HG02884 (cell line): ENCODE measurements around the gene SYTL3.
"Not testable (repeated sequence)": the region's sequence is repeated elsewhere in the genome, so short reads cannot be mapped to it uniquely, and the experiment has no call there.

Experiments
- ATAC-seq: cut with Tn5 transposase; IDR thresholded peaks from one replicate; pipeline ENCODE4 v1.9.1; 2021; ENCODE audit warnings: mild to moderate bottlenecking, moderate library complexity; ENCODE audit not compliant: unreplicated experiment

The SYTL3 gene

GRCh38 chr6:158661156-158661685, 11.4 kb downstream of the SYTL3 start:
- no peak for ATAC-seq

- no peak for ATAC-seq
Observed at GRCh38 chr6:158662607-158662953, 12.7 kb downstream of the SYTL3 start.

- no peak for ATAC-seq
Observed at GRCh38 chr6:158662954-158663624, 13.2 kb downstream of the SYTL3 start.

- ATAC-seq, result no peak
Observed at GRCh38 chr6:158663625-158664165, 13.8 kb downstream of the SYTL3 start.

GRCh38 chr6:158665332-158665731, 15.5 kb downstream of the SYTL3 start:
- no peak for ATAC-seq

- no peak for ATAC-seq
Observed at GRCh38 chr6:158666628-158667359, 16.9 kb downstream of the SYTL3 start.

GRCh38 chr6:158667360-158667981, 17.6 kb downstream of the SYTL3 start:
- no peak for ATAC-seq

GRCh38 chr6:158668707-158669103, 18.9 kb downstream of the SYTL3 start:
- ATAC-seq, result no peak

- no peak for ATAC-seq
Observed at GRCh38 chr6:158669145-158670035, 19.5 kb downstream of the SYTL3 start.

GRCh38 chr6:158672119-158672518, 22.3 kb downstream of the SYTL3 start:
- ATAC-seq, result not testable (repeated sequence)

GRCh38 chr6:158672726-158673125, 22.9 kb downstream of the SYTL3 start:
- no peak for ATAC-seq

- ATAC-seq, result no peak
Observed at GRCh38 chr6:158674342-158675131, 24.7 kb downstream of the SYTL3 start.

- not testable (repeated sequence) for ATAC-seq
Observed at GRCh38 chr6:158677094-158677493, 27.2 kb downstream of the SYTL3 start.

- no peak for ATAC-seq
Observed at GRCh38 chr6:158677906-158678578, 28.2 kb downstream of the SYTL3 start.

- no peak for ATAC-seq
Observed at GRCh38 chr6:158680015-158680414, 30.2 kb downstream of the SYTL3 start.

GRCh38 chr6:158680481-158680880, 30.6 kb downstream of the SYTL3 start:
- ATAC-seq, result no peak

GRCh38 chr6:158684311-158684710, 34.5 kb downstream of the SYTL3 start:
- ATAC-seq, result no peak

GRCh38 chr6:158684745-158685324, 35.0 kb downstream of the SYTL3 start:
- ATAC-seq, result no peak

GRCh38 chr6:158686311-158686710, 36.5 kb downstream of the SYTL3 start:
- ATAC-seq, result no peak
